A549 (cell line): ENCODE data around the gene MAP7D3.

Source experiments
- CTCF ChIP-seq: fragments of >200 bp; sonication (Bioruptor Twin); formaldehyde crosslinking; IDR thresholded peaks from 3 replicates; pipeline ENCODE4 v1.5.1; 2016
- EP300 ChIP-seq, 2 experiments: fragments of >200 bp; sonication (Bioruptor Twin); formaldehyde crosslinking; IDR thresholded peaks; 2 replicates in 1 of 2; 3 replicates in 1 of 2; pipeline ENCODE4 v1.6.1; 2016 to 2017
- ESRRA ChIP-seq: fragments of 150-350 bp; IDR thresholded peaks from 2 replicates; pipeline ENCODE4 v1.6.1; 2014; ENCODE audit warnings: mild to moderate bottlenecking, low read length, borderline replicate concordance
- POLR2A ChIP-seq: IDR thresholded peaks from 2 replicates; pipeline ENCODE4 v1.6.1; 2012; ENCODE audit warnings: mild to moderate bottlenecking, low read length
- RAD21 ChIP-seq, 2 experiments: fragments of >200 bp in 1 of 2; sonication (Bioruptor Twin) in 1 of 2; formaldehyde crosslinking in 1 of 2; IDR thresholded peaks in 1 of 2; conservative IDR thresholded peaks in 1 of 2; 2 replicates in 1 of 2; 3 replicates in 1 of 2; pipeline ENCODE4 v1.6.1; 2012 to 2018; ENCODE audit warnings: inconsistent platforms in 1 of 2
- TF ChIP-seq, protein P1 (sequence below): fragments of 200-600 bp; sonication (generic); IDR thresholded peaks from 2 replicates; pipeline ENCODE4 v1.6.1; 2016; ENCODE audit warnings: antibody characterized with exemption, mild to moderate bottlenecking, moderate library complexity

- TF ChIP-seq CTCF (no peak), ESRRA (no peak), EP300 (IDR thresholded peaks at IDR 0.05) (no peak), POLR2A (no peak), RAD21 (conservative IDR thresholded peaks at IDR 0.05 in 1 of 2, IDR thresholded peaks at IDR 0.05 in 1 of 2) (no peak)
- TF ChIP-seq, protein P1, sequence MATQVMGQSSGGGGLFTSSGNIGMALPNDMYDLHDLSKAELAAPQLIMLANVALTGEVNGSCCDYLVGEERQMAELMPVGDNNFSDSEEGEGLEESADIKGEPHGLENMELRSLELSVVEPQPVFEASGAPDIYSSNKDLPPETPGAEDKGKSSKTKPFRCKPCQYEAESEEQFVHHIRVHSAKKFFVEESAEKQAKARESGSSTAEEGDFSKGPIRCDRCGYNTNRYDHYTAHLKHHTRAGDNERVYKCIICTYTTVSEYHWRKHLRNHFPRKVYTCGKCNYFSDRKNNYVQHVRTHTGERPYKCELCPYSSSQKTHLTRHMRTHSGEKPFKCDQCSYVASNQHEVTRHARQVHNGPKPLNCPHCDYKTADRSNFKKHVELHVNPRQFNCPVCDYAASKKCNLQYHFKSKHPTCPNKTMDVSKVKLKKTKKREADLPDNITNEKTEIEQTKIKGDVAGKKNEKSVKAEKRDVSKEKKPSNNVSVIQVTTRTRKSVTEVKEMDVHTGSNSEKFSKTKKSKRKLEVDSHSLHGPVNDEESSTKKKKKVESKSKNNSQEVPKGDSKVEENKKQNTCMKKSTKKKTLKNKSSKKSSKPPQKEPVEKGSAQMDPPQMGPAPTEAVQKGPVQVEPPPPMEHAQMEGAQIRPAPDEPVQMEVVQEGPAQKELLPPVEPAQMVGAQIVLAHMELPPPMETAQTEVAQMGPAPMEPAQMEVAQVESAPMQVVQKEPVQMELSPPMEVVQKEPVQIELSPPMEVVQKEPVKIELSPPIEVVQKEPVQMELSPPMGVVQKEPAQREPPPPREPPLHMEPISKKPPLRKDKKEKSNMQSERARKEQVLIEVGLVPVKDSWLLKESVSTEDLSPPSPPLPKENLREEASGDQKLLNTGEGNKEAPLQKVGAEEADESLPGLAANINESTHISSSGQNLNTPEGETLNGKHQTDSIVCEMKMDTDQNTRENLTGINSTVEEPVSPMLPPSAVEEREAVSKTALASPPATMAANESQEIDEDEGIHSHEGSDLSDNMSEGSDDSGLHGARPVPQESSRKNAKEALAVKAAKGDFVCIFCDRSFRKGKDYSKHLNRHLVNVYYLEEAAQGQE: no peak
Measured at GRCh38 chrX:136196691-136197155, 54.5 kb downstream of the MAP7D3 start.
